K562 (cell line): ENCODE data around the gene FANCI. TPM values are rescaled to one million over a fixed set of nuclear protein-coding genes. Genes with fewer than 3 reads are reported as not detected.

Experiments used
- ATAC-seq: fragments of 200-7000 bp; cut with Tn5 transposase; 3 replicates; pipeline ENCODE4 v1.9.1; 2020; ENCODE audit warnings: moderate library complexity
- BruUV-seq: library from RNA; stranded (reverse); fragments of 400-500 nt; replicated peaks from 2 replicates; lab custom pipeline; 2021; lab: Mats Ljungman, UMichigan
- CTCF ChIA-PET: fragments of 300-600 bp; formaldehyde crosslinking; extraction: SDS; loops from one replicate; lab custom pipeline; 2021; ENCODE audit warnings: low intra/inter-chr PET ratio; lab: Yijun Ruan, JAX
- POLR2A ChIA-PET: fragments of 300-600, 350-650 bp; sonication (Branson Sonifier 250); formaldehyde crosslinking; extraction: SDS; loops from one replicate; lab custom pipeline; 2021; ENCODE audit warnings: antibody characterized with exemption, inconsistent platforms; lab: Yijun Ruan, JAX
- DNase-seq, 4 experiments: peaks; one replicate each; pipeline versions ENCODE4 v3.0.0 to v3.0.0-alpha.2; 2011 to 2018; ENCODE audit warnings: low spot score in 3 of 4, mixed read lengths in 3 of 4; ENCODE audit errors: extremely low read depth in 1 of 4
- FAIRE-seq: peaks from 2 replicates; lab custom pipeline; 2011; peaks lifted over from hg19 to GRCh38; lab: Jason Lieb, UNC
- H2AFZ ChIP-seq: 2 replicates; pipeline ENCODE4 v1.6.0; 2011; ENCODE audit warnings: low read depth, low read length, control low read depth, inconsistent platforms
- H3K27ac ChIP-seq: fragments of 200-600 bp; 3 replicates; pipeline ENCODE4 v1.8.0; 2011; ENCODE audit warnings: low read depth, mild to moderate bottlenecking, control low read depth, inconsistent platforms, low read length, moderate library complexity, mixed read lengths; ENCODE audit errors: extremely low read depth
- H3K27me3 ChIP-seq, 2 experiments: fragments of 300-600 bp in 1 of 2; 2 replicates in 1 of 2; 3 replicates in 1 of 2; pipeline versions ENCODE4 v1.6.0 to v1.8.0; 2011; ENCODE audit warnings: inconsistent platforms in 2 of 2, low read length in 2 of 2, mild to moderate bottlenecking in 1 of 2, mixed read lengths in 1 of 2, moderate library complexity in 1 of 2; ENCODE audit not compliant: control insufficient read depth in 2 of 2, insufficient read depth in 2 of 2
- H3K36me3 ChIP-seq: fragments of 300-600 bp; 3 replicates; pipeline ENCODE4 v1.8.0; 2011; ENCODE audit warnings: mild to moderate bottlenecking, low read length, inconsistent platforms; ENCODE audit not compliant: control insufficient read depth, insufficient read depth
- H3K4me1 ChIP-seq, 2 experiments: fragments of 200-600 bp in 1 of 2; replicated peaks in 1 of 2; 2 replicates in 1 of 2; 3 replicates in 1 of 2; pipeline versions ENCODE4 v1.5.1 to v1.8.0; 2011; ENCODE audit warnings: inconsistent platforms in 2 of 2, low read length in 2 of 2, mild to moderate bottlenecking in 1 of 2, mixed read lengths in 1 of 2, moderate library complexity in 1 of 2; ENCODE audit not compliant: control insufficient read depth in 2 of 2, insufficient read depth in 2 of 2
- H3K4me2 ChIP-seq: 2 replicates; pipeline ENCODE4 v1.6.1; 2011; ENCODE audit warnings: low read length, control low read depth, inconsistent platforms, mixed read lengths; ENCODE audit not compliant: insufficient read depth
- H3K4me3 ChIP-seq: fragments of 200-600 bp; sonication (generic), shearing (Covaris generic); 2 replicates; pipeline ENCODE4 v1.5.1; 2016; ENCODE audit warnings: control low read depth, inconsistent platforms
- H3K79me2 ChIP-seq: fragments of 200-600 bp; 3 replicates; pipeline ENCODE4 v1.8.0; 2011; ENCODE audit warnings: low read length, inconsistent platforms; ENCODE audit not compliant: control insufficient read depth, insufficient read depth
- H3K9ac ChIP-seq, 2 experiments: 2 replicates each; pipeline versions ENCODE4 v1.6.0 to v1.6.1; 2011; ENCODE audit warnings: low read depth in 2 of 2, low read length in 2 of 2, control low read depth in 1 of 2, inconsistent platforms in 1 of 2, mild to moderate bottlenecking in 1 of 2, mixed read lengths in 1 of 2; ENCODE audit not compliant: insufficient read depth in 1 of 2
- H3K9me1 ChIP-seq: one replicate; pipeline ENCODE4 v1.6.0; 2011; ENCODE audit warnings: inconsistent platforms, mild to moderate bottlenecking, low read length, moderate library complexity; ENCODE audit not compliant: control insufficient read depth, insufficient read depth
- H3K9me3 ChIP-seq: replicated peaks from 2 replicates; pipeline ENCODE4 v1.5.1; 2011; ENCODE audit warnings: low read depth, low read length, inconsistent platforms; ENCODE audit not compliant: control insufficient read depth, insufficient read depth
- H4K20me1 ChIP-seq: replicated peaks from 2 replicates; pipeline ENCODE4 v1.6.1; 2011; ENCODE audit warnings: low read length, inconsistent platforms, mixed read lengths; ENCODE audit not compliant: control insufficient read depth, insufficient read depth
- ERF ChIP-seq: fragments of 450-650 bp; formaldehyde crosslinking; IDR thresholded peaks from 2 replicates; pipeline ENCODE4 v1.4.0; 2020; ENCODE audit warnings: mild to moderate bottlenecking, mixed read lengths
- ESRRA ChIP-seq: fragments of 450-650 bp; IDR thresholded peaks from 2 replicates; pipeline ENCODE4 v1.6.1; 2014; ENCODE audit warnings: low read depth, mild to moderate bottlenecking, moderate library complexity, borderline replicate concordance
- RBM25 ChIP-seq: fragments of 200-400 bp; formaldehyde crosslinking; IDR thresholded peaks from 2 replicates; pipeline ENCODE4 v1.6.1; 2018; ENCODE audit warnings: low read length, low read depth, moderate library complexity; ENCODE audit not compliant: severe bottlenecking
- RBM34 ChIP-seq: fragments of 200-400 bp; formaldehyde crosslinking; IDR thresholded peaks from 2 replicates; pipeline ENCODE4 v1.6.1; 2018; ENCODE audit warnings: low read length, borderline replicate concordance; ENCODE audit not compliant: insufficient read depth
- ZFP36 ChIP-seq: fragments of 150-350 bp; IDR thresholded peaks from 2 replicates; pipeline ENCODE4 v1.6.1; 2018; ENCODE audit warnings: low read length, low read depth; ENCODE audit not compliant: partially characterized antibody
- WGBS: fragments of 100-300 bp; shearing (Covaris generic); methylation state at CpG from one replicate; pipeline ENCODE4 v1.1.6; 2016; ENCODE audit warnings: low coverage, mixed read lengths; ENCODE audit not compliant: insufficient coverage; ENCODE audit errors: missing lambda C conversion rate; 5-methylcytosine and 5-hydroxymethylcytosine counted together
- in situ Hi-C: fragments of 300-500 bp; cut with MboI; formaldehyde crosslinking; loops from 4 replicates; pipeline ENCODE4 v1.15.0; 2018; ENCODE audit warnings: inconsistent platforms, mixed read lengths
- intact Hi-C: fragments of 100-400 bp; cut with micrococcal nuclease; formaldehyde crosslinking; loops from 2 replicates; pipeline ENCODE4 v1.14.2; 2022
- polyA plus RNA-seq, 8 experiments: library from polyadenylated mRNA; depleted of rRNA in 4 of 8; stranded (reverse) in 5 of 8; unstranded in 3 of 8; fragments of >200 nt; fragmentation: Nextera tagmentation in 2 of 8; fragmentation: Illumina TruSeq in 1 of 8; extraction: Ambion mirVana in 2 of 8; extraction: Trizol in 1 of 8; gene quantifications; 2 replicates each; pipeline versions ENCODE4 v1.2.1 to v1.2.3, GENCODE V29; 2011 to 2014; ENCODE audit warnings: inconsistent platforms in 1 of 8, missing spikeins in 1 of 8
- total RNA-seq, 7 experiments: library from RNA; depleted of rRNA in 6 of 7; stranded (reverse); fragments of >200 nt in 6 of 7; fragmentation: Illumina TruSeq in 2 of 7; extraction: Trizol in 2 of 7; gene quantifications; 2 replicates each; pipeline versions ENCODE4 v1.2.1 to v1.2.3, GENCODE V29; 2011 to 2021; ENCODE audit warnings: low replicate concordance in 1 of 7

The FANCI gene
- total and polyA plus RNA-seq, 9 of the 15 experiments (the other 6 are each of a cell fraction or from before 2014, with no cell fraction given): 72.1 to 165 (median 131) TPM

- CTCF ChIA-PET: no interaction called here
- Histone ChIP-seq H3K4me1 (peaks cover 0 to 9% of the 10 kb centered on the region in 2 experiments; a peak in 3 of 5 replicates), H3K79me2 (no peaks in the 10 kb centered on the region), H2AFZ (no peak overlapping the region)
- DNase-seq (no peak), FAIRE-seq (no peak)
- intact Hi-C loops: no loop called here
- TF ChIP-seq ESRRA: peak; percentile 87
- peak; percentile 34 for TF ChIP-seq RBM25
- no peak for TF ChIP-seq ERF (CRISPR knock-in tag)
- TF ChIP-seq ZFP36: peak; percentile 60
- no peak for TF ChIP-seq RBM34
- TF ChIP-seq, all 486 proteins: peak for 3
- no TSS peak for BruUV-seq
- Histone ChIP-seq H3K4me2 (no peak overlapping the region), H3K27ac (no peak overlapping the region), H3K4me3 (no peak overlapping the region), H3K36me3 (no peaks in the 10 kb centered on the region), H3K9ac (no peak overlapping the region), H4K20me1 (no peaks in the 10 kb centered on the region), H3K9me3 (no peaks in the 10 kb centered on the region), H3K27me3 (peaks cover 31 to 46% of the 10 kb centered on the region in 2 experiments), H3K9me1 (no peaks in the 10 kb centered on the region)
- ATAC-seq: no peak
- in situ Hi-C loops: no loop called here
- 2% methylated on average over 6 of the region's 6 CpGs for WGBS
- POLR2A ChIA-PET: interaction anchor here (0.5 to 1.0 kb wide), 2 partner anchors 12 to 16 kb away, joined by 3 to 5 read pairs; no protein-coding TSS in a partner anchor
These were observed 25.9 kb upstream of the FANCI start for GRCh38 chr15:89217686-89218376.
